ENCODE data around the gene POLR3GL.

DNA sequence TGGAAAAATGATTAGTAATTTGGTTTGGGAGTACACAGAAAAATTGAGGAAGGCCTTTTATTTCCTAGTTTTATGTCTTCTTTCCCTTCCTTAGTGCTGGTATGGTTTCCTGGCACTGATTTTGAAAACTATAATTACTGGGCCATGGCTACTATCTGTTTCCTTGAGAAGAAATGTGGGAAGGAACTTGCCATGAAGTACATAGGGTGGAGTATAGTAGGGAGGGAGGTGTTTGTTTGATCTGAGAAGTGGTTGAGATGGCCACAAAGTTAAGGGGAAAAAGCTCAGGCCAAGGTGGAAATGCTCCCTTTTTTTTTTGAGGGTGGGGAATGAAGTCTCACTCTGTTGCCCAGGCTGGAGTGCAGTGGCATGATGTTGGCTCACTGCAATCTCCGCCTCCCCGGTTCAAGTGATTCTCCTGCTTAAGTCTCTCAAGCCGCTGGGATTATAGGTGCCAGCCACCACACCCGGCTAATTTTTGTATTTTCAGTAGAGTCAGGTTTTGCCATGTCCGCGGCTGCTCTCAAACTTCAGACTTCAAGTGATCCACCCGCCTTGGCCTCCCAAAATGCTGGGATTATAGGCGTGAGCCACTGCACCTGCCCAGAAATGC, 45.7 kb downstream of the POLR3GL start:
- TF ChIP-seq, protein P1, sequence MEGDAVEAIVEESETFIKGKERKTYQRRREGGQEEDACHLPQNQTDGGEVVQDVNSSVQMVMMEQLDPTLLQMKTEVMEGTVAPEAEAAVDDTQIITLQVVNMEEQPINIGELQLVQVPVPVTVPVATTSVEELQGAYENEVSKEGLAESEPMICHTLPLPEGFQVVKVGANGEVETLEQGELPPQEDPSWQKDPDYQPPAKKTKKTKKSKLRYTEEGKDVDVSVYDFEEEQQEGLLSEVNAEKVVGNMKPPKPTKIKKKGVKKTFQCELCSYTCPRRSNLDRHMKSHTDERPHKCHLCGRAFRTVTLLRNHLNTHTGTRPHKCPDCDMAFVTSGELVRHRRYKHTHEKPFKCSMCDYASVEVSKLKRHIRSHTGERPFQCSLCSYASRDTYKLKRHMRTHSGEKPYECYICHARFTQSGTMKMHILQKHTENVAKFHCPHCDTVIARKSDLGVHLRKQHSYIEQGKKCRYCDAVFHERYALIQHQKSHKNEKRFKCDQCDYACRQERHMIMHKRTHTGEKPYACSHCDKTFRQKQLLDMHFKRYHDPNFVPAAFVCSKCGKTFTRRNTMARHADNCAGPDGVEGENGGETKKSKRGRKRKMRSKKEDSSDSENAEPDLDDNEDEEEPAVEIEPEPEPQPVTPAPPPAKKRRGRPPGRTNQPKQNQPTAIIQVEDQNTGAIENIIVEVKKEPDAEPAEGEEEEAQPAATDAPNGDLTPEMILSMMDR (IDR thresholded peaks at IDR 0.05; ENCODE audit: poor library complexity, severe bottlenecking), result no peak
- TF ChIP-seq, protein P2, sequence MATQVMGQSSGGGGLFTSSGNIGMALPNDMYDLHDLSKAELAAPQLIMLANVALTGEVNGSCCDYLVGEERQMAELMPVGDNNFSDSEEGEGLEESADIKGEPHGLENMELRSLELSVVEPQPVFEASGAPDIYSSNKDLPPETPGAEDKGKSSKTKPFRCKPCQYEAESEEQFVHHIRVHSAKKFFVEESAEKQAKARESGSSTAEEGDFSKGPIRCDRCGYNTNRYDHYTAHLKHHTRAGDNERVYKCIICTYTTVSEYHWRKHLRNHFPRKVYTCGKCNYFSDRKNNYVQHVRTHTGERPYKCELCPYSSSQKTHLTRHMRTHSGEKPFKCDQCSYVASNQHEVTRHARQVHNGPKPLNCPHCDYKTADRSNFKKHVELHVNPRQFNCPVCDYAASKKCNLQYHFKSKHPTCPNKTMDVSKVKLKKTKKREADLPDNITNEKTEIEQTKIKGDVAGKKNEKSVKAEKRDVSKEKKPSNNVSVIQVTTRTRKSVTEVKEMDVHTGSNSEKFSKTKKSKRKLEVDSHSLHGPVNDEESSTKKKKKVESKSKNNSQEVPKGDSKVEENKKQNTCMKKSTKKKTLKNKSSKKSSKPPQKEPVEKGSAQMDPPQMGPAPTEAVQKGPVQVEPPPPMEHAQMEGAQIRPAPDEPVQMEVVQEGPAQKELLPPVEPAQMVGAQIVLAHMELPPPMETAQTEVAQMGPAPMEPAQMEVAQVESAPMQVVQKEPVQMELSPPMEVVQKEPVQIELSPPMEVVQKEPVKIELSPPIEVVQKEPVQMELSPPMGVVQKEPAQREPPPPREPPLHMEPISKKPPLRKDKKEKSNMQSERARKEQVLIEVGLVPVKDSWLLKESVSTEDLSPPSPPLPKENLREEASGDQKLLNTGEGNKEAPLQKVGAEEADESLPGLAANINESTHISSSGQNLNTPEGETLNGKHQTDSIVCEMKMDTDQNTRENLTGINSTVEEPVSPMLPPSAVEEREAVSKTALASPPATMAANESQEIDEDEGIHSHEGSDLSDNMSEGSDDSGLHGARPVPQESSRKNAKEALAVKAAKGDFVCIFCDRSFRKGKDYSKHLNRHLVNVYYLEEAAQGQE (IDR thresholded peaks at IDR 0.05; ENCODE audit: borderline replicate concordance), result no peak
- TF ChIP-seq POLR2AphosphoS5 (IDR thresholded peaks at IDR 0.05) (no peak), RAD21 (conservative IDR thresholded peaks at IDR 0.05) (no peak)
